LNCAP (cell line): Measurements from ENCODE around the gene C3orf33.

Experiments
- CTCF ChIP-seq: fragments of 450-650 bp; IDR thresholded peaks from 2 replicates; pipeline ENCODE4 v1.5.1; 2017; ENCODE audit warnings: mild to moderate bottlenecking

Gene C3orf33

DNA sequence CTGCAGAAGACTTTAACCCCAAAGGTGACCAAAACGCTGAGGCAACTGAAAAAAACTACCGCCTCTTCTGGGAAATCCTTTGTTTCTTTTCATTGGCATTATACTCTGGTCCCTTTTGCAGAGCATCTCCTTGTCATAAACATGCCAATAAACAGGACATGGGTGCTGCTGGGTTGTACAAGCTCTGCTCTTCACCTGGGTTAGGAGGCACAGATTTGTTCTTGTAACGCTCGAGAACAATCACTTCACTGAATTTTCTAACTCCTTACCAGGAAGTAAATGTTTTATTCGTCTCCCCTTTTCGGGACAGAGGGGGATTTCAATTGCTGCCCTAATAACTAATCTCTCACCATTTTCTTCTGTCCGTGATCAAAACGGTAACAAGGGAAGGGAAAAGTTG lies 62.5 kb downstream of the C3orf33 start:
- TF ChIP-seq CTCF: no peak

DNA sequence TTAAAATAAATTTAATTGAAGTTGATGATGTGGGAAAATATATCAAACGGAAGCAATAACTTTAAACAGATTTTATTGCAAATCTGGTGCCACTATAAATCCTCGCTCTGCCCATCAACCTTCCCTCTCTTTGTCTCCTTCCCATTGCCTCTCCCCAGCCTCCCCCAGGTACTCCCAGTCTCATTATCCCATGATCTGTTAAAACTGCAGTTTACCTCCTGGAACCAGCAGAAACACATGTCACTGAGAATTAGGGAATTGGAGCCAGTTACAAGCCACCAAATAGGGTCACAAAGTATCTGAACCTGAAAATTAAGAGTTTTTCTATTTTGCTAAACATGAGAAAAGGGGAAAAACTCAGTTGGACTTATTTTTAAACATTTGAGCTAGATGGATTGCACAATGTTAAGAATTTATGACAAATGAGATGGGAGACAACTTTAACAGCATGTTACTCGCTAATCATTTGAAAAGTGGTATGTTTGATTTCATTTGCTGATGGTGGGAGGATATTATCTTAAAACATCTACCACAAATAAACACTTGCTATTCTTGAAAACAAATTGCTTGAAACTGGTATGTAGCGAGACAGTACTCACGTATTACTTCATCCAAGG lies 63.6 kb downstream of the C3orf33 start:
- no peak for TF ChIP-seq CTCF

DNA sequence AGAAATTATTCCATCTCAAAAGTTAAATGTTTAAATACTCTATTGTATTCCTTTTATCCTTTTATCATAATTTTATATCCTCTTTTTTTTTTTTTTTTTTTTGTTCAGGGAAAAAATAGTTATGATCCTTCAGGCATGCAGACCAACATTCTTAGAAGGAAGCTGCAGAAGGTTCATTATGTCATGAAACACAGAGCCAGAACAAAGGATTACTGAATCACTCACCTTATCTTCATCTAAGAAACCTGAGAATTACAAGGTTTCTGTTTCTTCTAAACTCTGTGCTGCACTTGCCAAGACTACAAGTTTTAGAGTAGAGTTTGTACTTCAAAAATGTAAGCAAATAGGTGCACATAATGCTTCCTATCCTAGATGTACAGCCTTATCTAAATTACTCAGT lies 64.5 kb downstream of the C3orf33 start:
- TF ChIP-seq CTCF: no peak

- no peak for TF ChIP-seq CTCF
Measured at GRCh38 chr3:155741101-155741500, 65.0 kb downstream of the C3orf33 start.

DNA sequence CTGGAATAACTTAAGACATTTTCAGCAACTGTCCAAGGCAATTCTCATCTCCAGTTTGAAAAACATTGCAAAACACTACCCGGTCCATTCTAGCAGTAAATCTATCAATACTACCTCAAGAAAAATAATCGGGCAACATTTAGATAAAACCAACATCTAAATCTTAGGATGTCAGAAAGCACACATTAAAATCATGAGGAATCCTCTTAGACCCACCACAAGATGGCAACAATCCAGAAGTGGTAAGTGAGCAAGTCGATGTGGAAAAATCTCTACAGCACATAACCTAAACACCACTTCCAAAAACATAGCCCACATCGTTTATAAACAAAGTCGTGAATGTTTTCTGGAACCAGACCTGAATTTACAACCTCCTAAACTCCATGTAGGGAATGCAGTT lies 66.9 kb downstream of the C3orf33 start:
- TF ChIP-seq CTCF: no peak

- no peak for TF ChIP-seq CTCF
Measured at GRCh38 chr3:155738580-155739076, 67.5 kb downstream of the C3orf33 start.

DNA sequence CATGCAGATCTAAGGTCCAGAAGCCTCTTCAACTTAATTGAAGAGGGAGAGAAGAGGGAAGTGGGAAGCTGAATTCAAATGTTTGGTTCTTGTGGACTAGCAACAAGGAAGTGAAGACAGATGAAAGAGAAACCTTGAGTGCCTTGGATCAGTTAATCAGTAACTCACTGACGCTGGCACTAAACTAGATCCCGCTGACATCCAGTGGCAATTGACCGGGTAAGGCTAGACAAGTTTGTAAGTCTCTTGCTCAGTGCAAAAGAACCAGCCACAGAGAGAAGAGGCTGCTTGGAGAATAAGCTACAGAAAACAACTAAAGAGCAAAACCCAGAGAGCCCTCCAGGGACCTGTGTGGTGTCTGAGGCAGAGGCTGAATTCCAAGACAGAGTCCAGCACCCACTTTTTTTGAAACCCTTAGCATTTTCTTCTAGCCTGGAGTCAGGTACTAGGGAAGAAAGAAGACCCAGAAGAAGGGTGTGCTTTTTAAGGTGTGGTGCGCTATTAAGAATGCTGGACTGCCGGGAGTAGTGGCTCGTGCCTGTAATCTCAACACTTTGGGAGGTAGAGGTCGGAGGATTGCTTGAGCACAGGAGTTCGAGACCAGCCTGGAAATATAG lies 68.1 kb downstream of the C3orf33 start:
- no peak for TF ChIP-seq CTCF
